Activated T-helper 1 cell treated with anti-CD3 and anti-CD28 coated beads, Interleukin-2, amount 50 U/mL, for 16 hours (primary cell): ENCODE measurements around the gene KIAA1549.

Experiments used
- DNase-seq, 2 donors: peaks; one replicate each; pipeline ENCODE4 v3.0.0-alpha.2; 2020; ENCODE audit warnings: low read depth in 1 of 2, low spot score in 1 of 2

KIAA1549 gene

GRCh38 chr7:138886501-138886917 lies 94.7 kb downstream of the KIAA1549 start:
- DNase-seq = no peak

GRCh38 chr7:138885383-138886147 lies 95.6 kb downstream of the KIAA1549 start:
- DNase-seq = no peak

- no peak for DNase-seq
These were observed 98.9 kb downstream of the KIAA1549 start for GRCh38 chr7:138882249-138882648.

- DNase-seq = no peak
These were observed 99.5 kb downstream of the KIAA1549 start for GRCh38 chr7:138881579-138882188.

- DNase-seq = no peak
These were observed 100.2 kb downstream of the KIAA1549 start for GRCh38 chr7:138880881-138881578.

GRCh38 chr7:138879356-138879755 lies 101.8 kb downstream of the KIAA1549 start:
- DNase-seq = no peak

GRCh38 chr7:138878856-138879255 lies 102.3 kb downstream of the KIAA1549 start:
- DNase-seq = no peak

- DNase-seq = no peak
These were observed 103.1 kb downstream of the KIAA1549 start for GRCh38 chr7:138878051-138878450.

- DNase-seq = no peak
These were observed 104.9 kb downstream of the KIAA1549 start for GRCh38 chr7:138876326-138876725.

- DNase-seq = peak; percentile 6 to 34
These were observed 105.4 kb downstream of the KIAA1549 start for GRCh38 chr7:138875794-138876193.

GRCh38 chr7:138873220-138873892 lies 107.8 kb downstream of the KIAA1549 start:
- no peak for DNase-seq

- no peak for DNase-seq
These were observed 108.6 kb downstream of the KIAA1549 start for GRCh38 chr7:138872576-138872975.

GRCh38 chr7:138871814-138872090 lies 109.4 kb downstream of the KIAA1549 start:
- no peak for DNase-seq

- no peak for DNase-seq
These were observed 110.0 kb downstream of the KIAA1549 start for GRCh38 chr7:138871065-138871813.

GRCh38 chr7:138869353-138869752 lies 111.8 kb downstream of the KIAA1549 start:
- no peak for DNase-seq

- DNase-seq = no peak
These were observed 112.5 kb downstream of the KIAA1549 start for GRCh38 chr7:138868711-138869110.

GRCh38 chr7:138867744-138868143 lies 113.4 kb downstream of the KIAA1549 start:
- DNase-seq = no peak

- DNase-seq = no peak
These were observed 114.8 kb downstream of the KIAA1549 start for GRCh38 chr7:138866353-138866752.

- DNase-seq = no peak
These were observed 115.3 kb downstream of the KIAA1549 start for GRCh38 chr7:138865843-138866242.

GRCh38 chr7:138864667-138865066 lies 116.5 kb downstream of the KIAA1549 start:
- no peak for DNase-seq

- no peak for DNase-seq
These were observed 117.3 kb downstream of the KIAA1549 start for GRCh38 chr7:138863931-138864330.
